ENCODE data around the gene PRKAA1.
A peak's percentile ranks its signal among the peaks of the same experiment; 100 is the strongest.
"Not testable (repeated sequence)": the region's sequence is repeated elsewhere in the genome, so short reads cannot be mapped to it uniquely, and the experiment has no call there.

The PRKAA1 gene

GRCh38 chr5:40736103-40736875 is 61.9 kb downstream of the PRKAA1 start:
- TF ChIP-seq, protein P1, sequence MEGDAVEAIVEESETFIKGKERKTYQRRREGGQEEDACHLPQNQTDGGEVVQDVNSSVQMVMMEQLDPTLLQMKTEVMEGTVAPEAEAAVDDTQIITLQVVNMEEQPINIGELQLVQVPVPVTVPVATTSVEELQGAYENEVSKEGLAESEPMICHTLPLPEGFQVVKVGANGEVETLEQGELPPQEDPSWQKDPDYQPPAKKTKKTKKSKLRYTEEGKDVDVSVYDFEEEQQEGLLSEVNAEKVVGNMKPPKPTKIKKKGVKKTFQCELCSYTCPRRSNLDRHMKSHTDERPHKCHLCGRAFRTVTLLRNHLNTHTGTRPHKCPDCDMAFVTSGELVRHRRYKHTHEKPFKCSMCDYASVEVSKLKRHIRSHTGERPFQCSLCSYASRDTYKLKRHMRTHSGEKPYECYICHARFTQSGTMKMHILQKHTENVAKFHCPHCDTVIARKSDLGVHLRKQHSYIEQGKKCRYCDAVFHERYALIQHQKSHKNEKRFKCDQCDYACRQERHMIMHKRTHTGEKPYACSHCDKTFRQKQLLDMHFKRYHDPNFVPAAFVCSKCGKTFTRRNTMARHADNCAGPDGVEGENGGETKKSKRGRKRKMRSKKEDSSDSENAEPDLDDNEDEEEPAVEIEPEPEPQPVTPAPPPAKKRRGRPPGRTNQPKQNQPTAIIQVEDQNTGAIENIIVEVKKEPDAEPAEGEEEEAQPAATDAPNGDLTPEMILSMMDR (IDR thresholded peaks at IDR 0.05; ENCODE audit: insufficient read depth, missing control alignments) = peak; percentile 72
- DNase-seq (ENCODE audit: insufficient read length, low spot score) (no peak), FAIRE-seq (no peak)

DNA sequence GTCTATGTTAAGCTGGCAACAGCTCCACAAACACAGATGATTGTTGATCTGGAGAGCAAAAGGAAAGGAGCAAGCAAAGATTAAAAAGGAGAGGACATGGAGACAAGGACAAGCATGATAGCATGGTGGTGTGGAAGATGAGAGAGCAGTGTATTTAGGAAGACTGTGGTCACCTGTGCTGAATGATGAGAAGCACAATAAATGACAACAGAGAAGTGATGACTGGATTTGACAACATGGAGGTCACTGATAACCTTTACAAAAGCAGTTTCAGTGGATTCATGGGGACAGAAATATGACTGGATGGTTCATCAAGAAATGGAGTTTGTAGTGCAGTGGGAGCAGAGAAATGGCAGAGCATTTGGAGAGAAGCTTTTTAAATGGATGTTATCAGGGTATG is 62.6 kb downstream of the PRKAA1 start:
- TF ChIP-seq, protein P1 (IDR thresholded peaks at IDR 0.05; ENCODE audit: insufficient read depth, missing control alignments) = no peak
- DNase-seq (ENCODE audit: insufficient read length, low spot score) (no peak), FAIRE-seq (no peak)

GRCh38 chr5:40734986-40735385 is 63.2 kb downstream of the PRKAA1 start:
- no peak for FAIRE-seq
- TF ChIP-seq, protein P1 (IDR thresholded peaks at IDR 0.05; ENCODE audit: insufficient read depth, missing control alignments) = no peak

GRCh38 chr5:40733879-40734563 is 64.2 kb downstream of the PRKAA1 start:
- TF ChIP-seq, protein P1 (IDR thresholded peaks at IDR 0.05; ENCODE audit: insufficient read depth, missing control alignments) = no peak
- FAIRE-seq (no peak), DNase-seq (ENCODE audit: insufficient read length, low spot score) (no peak)

More at GRCh38 chr5:40734986-40735385, 63.2 kb downstream of the PRKAA1 start:
- no peak for DNase-seq (ENCODE audit: insufficient read length, low spot score)

GRCh38 chr5:40733434-40733833 is 64.7 kb downstream of the PRKAA1 start:
- DNase-seq (ENCODE audit: insufficient read length, low spot score) (no peak), FAIRE-seq (peak; percentile 51)
- TF ChIP-seq, protein P1 (IDR thresholded peaks at IDR 0.05; ENCODE audit: insufficient read depth, missing control alignments) = no peak

GRCh38 chr5:40722497-40722911 is 75.7 kb downstream of the PRKAA1 start:
- not testable (repeated sequence) for FAIRE-seq; DNase-seq (ENCODE audit: insufficient read length, low spot score)

GRCh38 chr5:40720069-40720468 is 78.1 kb downstream of the PRKAA1 start:
- TF ChIP-seq, protein P1 (IDR thresholded peaks at IDR 0.05; ENCODE audit: insufficient read depth, missing control alignments) = no peak
- DNase-seq (ENCODE audit: insufficient read length, low spot score) = no peak
- FAIRE-seq = no peak
